Natural killer cell (primary cell): ENCODE results near the gene LENG1. TPM values are rescaled to one million over a fixed set of nuclear protein-coding genes. Genes with fewer than 3 reads are reported as not detected.
A peak's percentile ranks its signal among the peaks of the same experiment; 100 is the strongest.

Source experiments
- ATAC-seq, 3 donors: fragments of 150-1000 bp in 2 of 3; fragments of 200-7000 bp in 1 of 3; cut with Tn5 transposase; 1 replicate in 1 of 3; 2 replicates in 2 of 3; pipeline ENCODE4 v1.10.0; 2021; ENCODE audit warnings: mild to moderate bottlenecking in 2 of 3, moderate library complexity in 2 of 3
- DNase-seq, 2 donors: peaks; one replicate each; pipeline versions ENCODE4 v3.0.0 to v3.0.0-alpha.2; 2013 to 2021; ENCODE audit warnings: mixed read lengths in 1 of 2
- H3K27ac ChIP-seq: one replicate; pipeline ENCODE4 v1.5.1; 2013; ENCODE audit warnings: mild to moderate bottlenecking, low read length
- H3K27me3 ChIP-seq: one replicate; pipeline ENCODE4 v1.6.1; 2013; ENCODE audit warnings: low read length; ENCODE audit not compliant: control insufficient read depth, insufficient read depth
- H3K36me3 ChIP-seq: one replicate; pipeline ENCODE4 v1.6.1; 2013; ENCODE audit warnings: low read length; ENCODE audit not compliant: control insufficient read depth, insufficient read depth
- H3K4me1 ChIP-seq: one replicate; pipeline ENCODE4 v1.6.1; 2013; ENCODE audit warnings: low read length; ENCODE audit not compliant: control insufficient read depth, insufficient read depth
- H3K4me3 ChIP-seq: one replicate; pipeline ENCODE4 v1.5.1; 2013; ENCODE audit warnings: low read length
- H3K9me3 ChIP-seq: one replicate; pipeline ENCODE4 v1.6.1; 2013; ENCODE audit warnings: low read length; ENCODE audit not compliant: control insufficient read depth, insufficient read depth
- H3K27ac Mint-ChIP-seq, 2 donors: one replicate each; pipeline ENCODE4 v1.8.0; 2022; ENCODE audit warnings: mild to moderate bottlenecking in 2 of 2, mixed read lengths in 2 of 2, moderate library complexity in 1 of 2
- H3K27me3 Mint-ChIP-seq, 2 donors: one replicate each; pipeline ENCODE4 v1.8.0; 2022; ENCODE audit warnings: low read depth in 2 of 2, mixed read lengths in 2 of 2
- H3K36me3 Mint-ChIP-seq: one replicate; pipeline ENCODE4 v1.8.0; 2022; ENCODE audit warnings: mixed read lengths
- H3K4me1 Mint-ChIP-seq, 2 donors: one replicate each; pipeline ENCODE4 v1.8.0; 2022; ENCODE audit warnings: mixed read lengths in 2 of 2
- H3K4me3 Mint-ChIP-seq: one replicate; pipeline ENCODE4 v1.8.0; 2022; ENCODE audit warnings: mild to moderate bottlenecking, moderate library complexity, mixed read lengths
- H3K9me3 Mint-ChIP-seq, 2 donors: one replicate each; pipeline ENCODE4 v1.8.0; 2022; ENCODE audit warnings: mixed read lengths in 2 of 2
- CTCF ChIP-seq: fragments of 200-600 bp; IDR thresholded peaks from one replicate; pipeline ENCODE4 v1.8.0; 2022; ENCODE audit warnings: antibody characterized with exemption
- WGBS: methylation state at CpG from one replicate; pipeline ENCODE4 v1.1.7; 2013; ENCODE audit warnings: missing lambda C conversion rate; ENCODE audit not compliant: insufficient coverage; 5-methylcytosine and 5-hydroxymethylcytosine counted together
- intact Hi-C: fragments of 100-400 bp; cut with micrococcal nuclease; formaldehyde crosslinking; loops from one replicate; pipeline ENCODE4 v1.14.2; 2022
- total RNA-seq, 4 donors: library from RNA; stranded (reverse); fragments of 120-200 nt in 1 of 4; gene quantifications; one replicate each; pipeline versions ENCODE4 v1.2.3 to v1.2.4, GENCODE V29; 2013 to 2022

LENG1 gene
- total RNA-seq, 3 donors from 2014 or later (not counting 1 experiment from before 2014, with no cell fraction given): 8.3 to 9.4 (median 9.1) TPM

- DNase-seq (no peak), ATAC-seq (no peak)
- H3K4me3 Mint-ChIP-seq: no peak overlapping the region
- H3K27ac Mint-ChIP-seq: no peak overlapping the region
- H3K4me1 Mint-ChIP-seq: no peaks in the 10 kb centered on the region
- H3K9me3 Mint-ChIP-seq: no peaks in the 10 kb centered on the region
- intact Hi-C loops: no loop called here
- TF ChIP-seq CTCF: no peak
- no peaks in the 10 kb centered on the region for H3K4me1 ChIP-seq
- H3K4me3 ChIP-seq: no peak overlapping the region
- no peak overlapping the region for H3K27ac ChIP-seq
- H3K36me3 Mint-ChIP-seq: no peaks in the 10 kb centered on the region
- H3K9me3 ChIP-seq: no peaks in the 10 kb centered on the region
- H3K36me3 ChIP-seq: peaks cover 80% of the 10 kb centered on the region
- no peaks in the 10 kb centered on the region for H3K27me3 Mint-ChIP-seq
- 98% methylated on average over 17 of the region's 17 CpGs for WGBS
- H3K27me3 ChIP-seq: no peaks in the 10 kb centered on the region
Measured at GRCh38 chr19:54123682-54124081, 35.8 kb downstream of the LENG1 start.

- Mint-ChIP-seq H3K4me3 (no peak overlapping the region), H3K4me1 (peaks cover 0 to 16% of the 10 kb centered on the region in 2 donors), H3K36me3 (no peaks in the 10 kb centered on the region), H3K9me3 (no peaks in the 10 kb centered on the region), H3K27me3 (no peaks in the 10 kb centered on the region), H3K27ac (no peak overlapping the region)
- no peak for TF ChIP-seq CTCF
- Histone ChIP-seq H3K27me3 (no peaks in the 10 kb centered on the region), H3K4me1 (peaks cover 4% of the 10 kb centered on the region), H3K36me3 (peaks cover 70% of the 10 kb centered on the region), H3K4me3 (no peak overlapping the region), H3K27ac (no peak overlapping the region), H3K9me3 (no peaks in the 10 kb centered on the region)
- ATAC-seq (no peak), DNase-seq (no peak)
- 96% methylated on average over 10 of the region's 10 CpGs for WGBS
- intact Hi-C loops: no loop called here
Measured at GRCh38 chr19:54121259-54121658, 38.3 kb downstream of the LENG1 start.

- H3K4me1 Mint-ChIP-seq: peaks cover 27 to 44% of the 10 kb centered on the region in 2 donors
- no peaks in the 10 kb centered on the region for H3K27me3 Mint-ChIP-seq
- peak; percentile 94 to 99 for DNase-seq
Measured at GRCh38 chr19:54115109-54116063, 44.1 kb downstream of the LENG1 start, which contains the start of the genes PRPF31 and TFPT. Gene PRPF31, plus strand, starts transcription at chr19:54115754. Its CDS starts 2,525 bp downstream, at chr19:54118279. Gene TFPT, minus strand, starts transcription at chr19:54115657. Its CDS starts 388 bp downstream, at chr19:54115269.

More at GRCh38 chr19:54115109-54116063, 44.1 kb downstream of the LENG1 start, which contains the start of the genes PRPF31 and TFPT:
- H3K4me3 Mint-ChIP-seq: peak within 1 kb of the TSS; percentile 92
- H3K27me3 ChIP-seq: no peaks in the 10 kb centered on the region
- H3K4me1 ChIP-seq: peaks cover 24% of the 10 kb centered on the region
- no peaks in the 10 kb centered on the region for H3K36me3 Mint-ChIP-seq
- intact Hi-C loops: loop anchor here (1.0 kb wide), 4 partner anchors 13 to 75 kb away; partner anchors contain the start of genes CNOT3, LENG1 and NDUFA3
- peak within 1 kb of the TSS; percentile 67 for H3K27ac ChIP-seq
- peak within 1 kb of the TSS; percentile 56 for H3K4me3 ChIP-seq
- peak; percentile 91 to 95 (median 93) for ATAC-seq
- no peaks in the 10 kb centered on the region for H3K9me3 ChIP-seq
- peaks cover 27% of the 10 kb centered on the region for H3K36me3 ChIP-seq
- H3K27ac Mint-ChIP-seq: peak within 1 kb of the TSS; percentile 87 to 88
- WGBS: under 1% methylated on average over 60 of the region's 60 CpGs
- TF ChIP-seq CTCF: no peak
- H3K9me3 Mint-ChIP-seq: no peaks in the 10 kb centered on the region
